Duodenal mucosa (tissue), 2 donors: Measurements from ENCODE around the gene PSD2.

ENCODE experiments used
- H3K27ac ChIP-seq: one replicate; pipeline ENCODE4 v1.7.0; 2013; ENCODE audit warnings: low read depth, low read length
- H3K27me3 ChIP-seq, 2 donors: one replicate each; pipeline ENCODE4 v1.7.0; 2013; ENCODE audit warnings: low read length in 2 of 2, control low read depth in 1 of 2; ENCODE audit not compliant: insufficient read depth in 2 of 2, control insufficient read depth in 1 of 2
- H3K36me3 ChIP-seq, 2 donors: one replicate each; pipeline ENCODE4 v1.7.0; 2013; ENCODE audit warnings: low read length in 2 of 2, control low read depth in 1 of 2; ENCODE audit not compliant: insufficient read depth in 2 of 2, control insufficient read depth in 1 of 2
- H3K4me1 ChIP-seq, 2 donors: one replicate each; pipeline ENCODE4 v1.7.0; 2013; ENCODE audit warnings: low read length in 2 of 2, control low read depth in 1 of 2; ENCODE audit not compliant: insufficient read depth in 2 of 2, control insufficient read depth in 1 of 2
- H3K4me3 ChIP-seq, 2 donors: one replicate each; pipeline ENCODE4 v1.7.0; 2013; ENCODE audit warnings: low read length in 2 of 2, low read depth in 1 of 2
- H3K9ac ChIP-seq, 2 donors: one replicate each; pipeline ENCODE4 v1.7.0; 2013; ENCODE audit warnings: low read length in 2 of 2, low read depth in 1 of 2
- H3K9me3 ChIP-seq, 2 donors: one replicate each; pipeline ENCODE4 v1.7.0; 2013; ENCODE audit warnings: low read length in 2 of 2, control low read depth in 1 of 2; ENCODE audit not compliant: control insufficient read depth in 1 of 2

PSD2 gene

GRCh38 chr5:139756971-139757370, 38.6 kb upstream of the PSD2 start:
- Histone ChIP-seq H3K36me3 (no peaks in the 10 kb centered on the region), H3K27ac (no peak overlapping the region), H3K4me1 (peaks cover 0 to 15% of the 10 kb centered on the region in 2 donors), H3K27me3 (peaks cover 24 to 26% of the 10 kb centered on the region in 2 donors), H3K9ac (no peak overlapping the region), H3K4me3 (no peak overlapping the region), H3K9me3 (no peaks in the 10 kb centered on the region)

GRCh38 chr5:139757727-139758509, 37.7 kb upstream of the PSD2 start:
- Histone ChIP-seq H3K27ac (no peak overlapping the region), H3K36me3 (no peaks in the 10 kb centered on the region), H3K9me3 (no peaks in the 10 kb centered on the region), H3K4me3 (no peak overlapping the region), H3K9ac (no peak overlapping the region), H3K4me1 (peaks cover 0 to 15% of the 10 kb centered on the region in 2 donors), H3K27me3 (peaks cover 20 to 24% of the 10 kb centered on the region in 2 donors)

DNA sequence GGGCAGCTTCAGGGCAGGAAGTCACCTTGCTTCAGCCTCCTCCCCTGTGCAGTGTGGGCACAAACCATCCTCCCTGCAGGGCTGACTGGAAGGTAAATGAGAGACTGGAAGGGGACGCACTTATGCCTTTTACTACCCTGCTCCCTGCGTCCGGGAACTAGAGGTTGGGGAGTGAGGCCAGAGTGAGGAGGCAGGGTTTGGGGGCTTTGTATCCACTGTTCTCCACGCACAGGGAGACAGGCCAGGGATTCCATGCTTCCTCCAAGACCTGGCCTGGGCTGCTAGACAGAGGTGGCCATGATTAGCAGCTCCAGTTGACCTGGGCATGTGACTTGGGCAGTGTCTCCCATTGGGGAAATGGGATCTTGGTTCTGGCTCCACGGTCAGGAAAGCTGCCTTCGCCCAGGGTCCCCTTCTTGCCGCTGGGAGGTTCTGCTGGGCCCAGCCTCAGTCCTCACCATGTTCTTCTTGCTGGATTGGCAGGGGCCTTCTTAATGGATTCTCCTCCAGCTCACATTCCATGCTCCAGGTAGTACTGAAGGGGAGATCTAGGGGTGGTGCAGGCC, 37.0 kb upstream of the PSD2 start:
- H3K9ac ChIP-seq: no peak overlapping the region
- H3K27ac ChIP-seq: no peak overlapping the region
- no peak overlapping the region for H3K4me3 ChIP-seq
- H3K9me3 ChIP-seq: no peaks in the 10 kb centered on the region
- peaks cover 21 to 27% of the 10 kb centered on the region in 2 donors for H3K27me3 ChIP-seq
- peaks cover 0 to 15% of the 10 kb centered on the region in 2 donors for H3K4me1 ChIP-seq
- no peaks in the 10 kb centered on the region for H3K36me3 ChIP-seq

GRCh38 chr5:139759219-139759721, 36.3 kb upstream of the PSD2 start:
- Histone ChIP-seq H3K27ac (no peak overlapping the region), H3K4me1 (peaks cover 0 to 15% of the 10 kb centered on the region in 2 donors), H3K9ac (no peak overlapping the region), H3K9me3 (no peaks in the 10 kb centered on the region), H3K4me3 (no peak overlapping the region), H3K36me3 (no peaks in the 10 kb centered on the region), H3K27me3 (peaks cover 21 to 32% of the 10 kb centered on the region in 2 donors)

DNA sequence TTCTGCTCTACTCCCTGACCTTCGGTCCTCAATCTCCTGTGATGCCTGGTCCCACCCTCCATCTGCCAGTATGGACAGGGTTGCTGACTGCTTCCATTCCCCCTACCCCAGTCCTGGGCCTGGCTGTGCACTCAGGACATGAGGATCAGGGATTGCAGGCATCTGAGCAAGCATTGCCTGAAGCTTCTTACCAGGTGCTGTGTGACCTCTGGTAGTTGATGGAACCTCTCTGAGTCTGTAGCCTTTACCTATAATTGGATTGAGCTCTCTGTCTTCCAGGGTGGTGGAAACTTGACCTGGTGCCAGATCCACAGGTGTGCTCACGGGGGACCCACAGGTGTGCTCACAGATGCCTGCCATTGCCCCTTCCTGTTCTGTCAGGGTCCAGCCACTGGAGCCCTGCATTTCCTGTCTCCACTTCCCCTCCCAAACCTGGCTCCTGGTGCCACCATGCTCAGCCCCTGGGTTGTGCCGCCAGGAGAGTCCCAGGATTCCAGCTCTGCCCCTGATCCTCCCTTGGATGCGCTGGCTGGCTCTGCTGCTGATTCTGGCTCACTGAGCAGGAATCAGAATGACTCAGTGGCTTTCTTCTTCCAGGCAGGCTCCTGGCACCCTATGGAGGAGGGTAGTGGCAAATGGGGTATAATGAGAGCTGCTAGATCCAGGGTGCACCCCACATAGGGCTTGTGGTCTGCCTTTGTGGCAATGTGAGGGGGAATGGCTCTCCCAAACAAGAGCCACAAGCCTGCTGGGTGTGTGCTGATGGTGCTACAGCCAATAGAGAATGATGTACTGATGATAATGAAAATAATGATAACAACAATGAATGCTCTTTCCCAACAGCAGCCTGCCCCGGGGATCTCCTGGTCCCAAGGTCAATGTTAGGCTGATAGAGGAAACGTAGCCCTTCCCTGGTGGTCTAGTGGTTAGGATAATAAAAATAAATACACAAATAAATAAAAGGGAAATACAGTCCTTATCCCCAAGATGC, 35.2 kb upstream of the PSD2 start:
- Histone ChIP-seq H3K9ac (no peak overlapping the region), H3K27me3 (peaks cover 23 to 34% of the 10 kb centered on the region in 2 donors), H3K27ac (no peak overlapping the region), H3K4me3 (no peak overlapping the region), H3K9me3 (no peaks in the 10 kb centered on the region), H3K36me3 (no peaks in the 10 kb centered on the region), H3K4me1 (peaks cover 0 to 15% of the 10 kb centered on the region in 2 donors)

GRCh38 chr5:139761057-139761450, 34.6 kb upstream of the PSD2 start:
- no peaks in the 10 kb centered on the region for H3K36me3 ChIP-seq
- no peak overlapping the region for H3K4me3 ChIP-seq
- H3K27ac ChIP-seq: no peak overlapping the region
- H3K9me3 ChIP-seq: no peaks in the 10 kb centered on the region
- peaks cover 20 to 28% of the 10 kb centered on the region in 2 donors for H3K27me3 ChIP-seq
- no peak overlapping the region for H3K9ac ChIP-seq
- H3K4me1 ChIP-seq: peaks cover 0 to 14% of the 10 kb centered on the region in 2 donors

- peaks cover 17 to 23% of the 10 kb centered on the region in 2 donors for H3K27me3 ChIP-seq
- no peak overlapping the region for H3K4me3 ChIP-seq
- H3K27ac ChIP-seq: no peak overlapping the region
- H3K9me3 ChIP-seq: no peaks in the 10 kb centered on the region
- H3K4me1 ChIP-seq: peaks cover 0 to 10% of the 10 kb centered on the region in 2 donors
- no peaks in the 10 kb centered on the region for H3K36me3 ChIP-seq
- H3K9ac ChIP-seq: no peak overlapping the region
Observed at GRCh38 chr5:139761501-139761900, 34.1 kb upstream of the PSD2 start.

- H3K36me3 ChIP-seq: no peaks in the 10 kb centered on the region
- H3K4me1 ChIP-seq: peaks cover 0 to 10% of the 10 kb centered on the region in 2 donors
- H3K27ac ChIP-seq: no peak overlapping the region
- H3K27me3 ChIP-seq: peaks cover 12 to 17% of the 10 kb centered on the region in 2 donors
- no peak overlapping the region for H3K4me3 ChIP-seq
- no peak overlapping the region for H3K9ac ChIP-seq
- H3K9me3 ChIP-seq: no peaks in the 10 kb centered on the region
Observed at GRCh38 chr5:139762615-139763170, 32.9 kb upstream of the PSD2 start.

DNA sequence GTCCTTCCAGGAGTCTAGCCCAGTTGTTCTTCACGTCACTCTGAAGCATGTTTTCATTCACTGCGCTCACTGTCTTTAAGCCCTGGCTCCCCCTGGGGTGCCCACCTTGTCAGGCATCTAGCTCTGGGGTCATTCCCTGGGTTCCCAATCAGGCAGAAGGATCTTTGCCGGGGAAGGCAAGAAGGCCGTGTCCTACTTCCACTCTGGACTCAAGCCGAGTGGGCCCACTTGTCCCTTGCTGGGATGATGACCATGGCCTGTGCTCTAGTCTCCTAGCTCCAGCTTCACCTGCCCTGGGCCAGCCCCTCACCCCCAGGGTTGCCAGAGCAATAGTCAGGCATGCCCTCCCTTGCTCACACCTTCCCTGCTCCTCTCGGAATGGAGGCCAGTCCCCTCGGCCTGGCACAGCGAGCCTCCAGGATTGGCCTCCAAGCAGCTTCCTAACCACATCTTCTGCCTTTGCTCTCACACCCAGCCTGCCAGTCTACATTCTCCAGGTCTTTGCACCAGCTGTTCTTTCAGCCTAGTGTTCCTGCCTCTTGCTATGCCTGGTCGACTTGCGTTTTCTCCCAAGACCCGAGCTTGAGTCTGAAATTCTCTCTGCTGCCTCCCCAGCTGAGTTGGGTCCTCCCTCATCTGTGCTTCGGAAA, 32.2 kb upstream of the PSD2 start:
- Histone ChIP-seq H3K4me1 (peaks cover 0 to 10% of the 10 kb centered on the region in 2 donors), H3K9ac (no peak overlapping the region), H3K27ac (no peak overlapping the region), H3K4me3 (no peak overlapping the region), H3K36me3 (no peaks in the 10 kb centered on the region), H3K9me3 (no peaks in the 10 kb centered on the region), H3K27me3 (peaks cover 12 to 17% of the 10 kb centered on the region in 2 donors)
